HG02981 (cell line): ENCODE measurements around the gene VPS26C.
"Not testable (repeated sequence)": the region's sequence is repeated elsewhere in the genome, so short reads cannot be mapped to it uniquely, and the experiment has no call there.

Source experiments
- ATAC-seq: cut with Tn5 transposase; IDR thresholded peaks from one replicate; pipeline ENCODE4 v1.9.1; 2021; ENCODE audit warnings: mild to moderate bottlenecking, moderate library complexity; ENCODE audit not compliant: unreplicated experiment

The VPS26C gene

GRCh38 chr21:37231671-37232070 is 35.5 kb downstream of the VPS26C start:
- ATAC-seq, result no peak

- no peak for ATAC-seq
These were observed 35.9 kb downstream of the VPS26C start for GRCh38 chr21:37231249-37231645.

DNA sequence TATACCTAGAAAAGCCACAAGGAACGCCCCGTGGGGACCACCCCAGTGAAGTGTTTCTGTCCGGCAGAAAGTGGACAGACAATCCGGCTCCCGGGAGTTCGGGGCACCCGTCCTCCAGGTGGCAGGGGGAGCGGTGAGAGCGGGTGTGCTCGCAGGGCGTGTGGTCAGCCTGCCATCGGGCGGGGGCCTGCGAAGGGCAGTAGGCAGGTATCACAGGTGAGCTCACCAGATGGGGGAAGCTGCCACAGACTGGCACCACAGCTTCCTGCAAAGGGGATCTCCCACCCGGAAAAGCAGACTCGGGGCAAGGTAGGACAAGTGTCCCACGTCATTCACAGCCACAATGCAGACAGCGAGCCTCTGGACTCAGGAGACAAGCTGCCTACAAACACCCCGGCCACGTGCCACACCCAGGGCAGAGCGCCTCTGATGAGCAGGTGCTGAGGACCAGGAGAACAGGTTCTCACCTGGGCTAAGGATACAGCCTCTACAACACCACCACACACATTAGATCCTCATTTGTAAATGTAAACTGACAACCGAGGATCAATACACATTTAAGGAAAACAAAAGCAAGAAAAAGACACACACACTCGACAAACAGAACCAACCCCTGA is 36.4 kb downstream of the VPS26C start:
- no peak for ATAC-seq

- ATAC-seq, result no peak
These were observed 39.1 kb downstream of the VPS26C start for GRCh38 chr21:37228003-37228400.

- ATAC-seq, result no peak
These were observed 39.8 kb downstream of the VPS26C start for GRCh38 chr21:37227071-37228002.

DNA sequence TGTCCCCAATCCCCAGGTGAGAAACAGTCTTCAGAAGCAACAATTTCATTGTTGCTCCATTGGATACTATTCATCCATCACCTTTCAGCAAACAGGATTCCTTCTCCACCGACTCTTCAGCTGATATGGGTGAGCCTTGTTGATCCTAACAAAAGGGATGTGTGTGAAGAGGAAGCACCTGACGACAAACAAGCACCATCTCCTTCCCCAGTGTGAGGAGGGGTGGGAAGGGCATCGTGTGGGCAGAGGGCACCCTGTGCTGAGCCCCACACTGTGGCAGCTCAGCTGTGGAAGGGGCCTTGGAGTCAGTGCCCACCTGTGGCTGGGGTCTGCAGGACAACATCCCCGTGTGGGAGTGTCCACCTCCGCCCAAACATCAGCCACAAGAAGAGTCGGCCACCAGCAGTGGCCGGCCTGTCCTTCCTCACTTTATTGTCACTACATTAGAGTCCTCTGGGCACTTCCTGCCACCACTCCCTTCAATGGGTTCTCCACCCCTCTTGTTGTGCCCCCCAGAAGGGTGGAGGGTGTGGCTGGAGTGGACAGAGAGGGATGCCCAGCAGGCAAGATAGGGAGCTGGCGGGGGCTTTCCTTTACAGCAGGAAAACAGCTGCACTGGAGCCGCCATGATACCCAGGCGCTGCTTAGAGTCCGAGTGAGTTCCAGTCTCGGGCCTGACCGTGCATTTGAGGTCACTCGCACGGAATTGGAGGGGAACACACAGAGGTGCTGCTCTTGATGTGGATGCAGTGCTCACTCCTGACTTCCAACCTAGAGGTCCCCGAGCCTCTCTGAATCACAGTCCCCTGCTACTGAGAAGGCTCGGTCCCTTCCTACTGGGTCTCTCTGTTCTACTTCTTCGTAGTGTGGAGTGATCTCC is 40.9 kb downstream of the VPS26C start:
- ATAC-seq, result no peak

DNA sequence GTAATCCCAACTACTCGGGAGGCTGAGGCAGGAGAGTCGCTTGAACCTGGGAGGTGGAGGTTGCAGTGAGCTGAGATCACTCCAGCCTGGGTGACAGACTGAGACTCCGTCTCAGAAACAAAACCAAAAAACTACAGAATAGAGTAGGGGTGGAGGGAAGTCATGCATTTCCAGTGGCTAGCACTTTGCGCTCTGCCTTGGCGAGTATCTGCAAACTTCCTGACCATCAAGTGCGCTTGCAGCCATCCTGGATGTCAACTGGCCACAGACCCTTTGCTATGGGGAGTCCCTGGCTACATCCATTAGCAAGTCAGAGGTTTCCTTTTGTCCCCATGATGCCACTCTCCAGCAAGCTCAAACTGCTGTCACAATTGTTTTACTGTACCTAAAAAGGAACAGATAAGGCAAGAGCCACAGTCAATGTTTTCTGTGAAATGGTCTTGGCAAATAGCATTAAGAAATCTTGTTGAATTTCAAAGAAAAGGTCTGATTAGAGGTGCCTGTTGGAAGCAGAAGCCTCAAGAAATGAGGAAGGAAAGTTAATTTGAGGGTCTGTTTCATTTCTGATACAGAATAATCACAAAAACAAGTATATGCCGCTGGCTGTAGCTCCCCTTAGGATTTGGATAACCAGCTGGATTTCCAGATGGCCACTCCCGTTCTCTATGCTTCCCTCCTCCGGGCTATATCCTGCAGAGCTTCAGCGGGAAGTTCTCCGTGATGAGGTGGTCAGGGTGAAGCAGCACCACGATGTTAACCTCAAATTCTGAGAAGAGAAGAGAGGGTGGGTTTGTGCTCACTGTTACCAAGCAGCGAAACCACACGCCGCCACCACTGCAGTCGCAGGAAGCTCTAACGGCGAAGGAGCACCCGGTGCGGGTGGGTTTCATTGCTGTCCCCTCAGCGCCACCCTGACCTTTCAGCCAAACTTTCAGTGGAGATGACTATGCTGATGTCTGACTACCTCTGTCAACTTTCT is 42.0 kb downstream of the VPS26C start:
- ATAC-seq, result no peak

DNA sequence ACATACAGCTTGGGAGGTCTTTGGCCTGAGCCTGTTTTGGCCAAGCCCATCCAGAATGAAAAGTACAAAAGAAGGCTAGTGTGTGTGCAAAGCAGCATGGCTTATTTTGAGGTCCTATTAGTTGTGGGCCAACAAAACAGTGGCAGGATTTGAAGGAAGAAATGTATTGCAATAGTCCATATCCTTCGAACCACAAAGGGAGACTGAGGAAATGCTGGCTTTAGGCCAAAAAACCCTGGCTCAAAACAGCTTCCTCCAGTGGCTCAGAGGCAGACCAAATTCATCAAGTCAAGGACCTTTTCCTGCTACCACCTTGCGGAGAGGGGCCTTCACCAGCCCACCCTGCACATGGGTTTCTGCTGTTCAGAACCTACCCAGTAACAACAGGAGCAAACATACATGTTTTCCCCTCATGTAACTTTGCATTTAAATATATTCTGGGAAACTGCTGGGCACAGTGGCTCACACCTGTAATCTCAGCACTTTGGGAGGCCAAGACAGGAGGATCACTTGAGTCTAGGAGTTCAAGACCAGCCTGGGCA is 43.3 kb downstream of the VPS26C start:
- ATAC-seq, result no peak

DNA sequence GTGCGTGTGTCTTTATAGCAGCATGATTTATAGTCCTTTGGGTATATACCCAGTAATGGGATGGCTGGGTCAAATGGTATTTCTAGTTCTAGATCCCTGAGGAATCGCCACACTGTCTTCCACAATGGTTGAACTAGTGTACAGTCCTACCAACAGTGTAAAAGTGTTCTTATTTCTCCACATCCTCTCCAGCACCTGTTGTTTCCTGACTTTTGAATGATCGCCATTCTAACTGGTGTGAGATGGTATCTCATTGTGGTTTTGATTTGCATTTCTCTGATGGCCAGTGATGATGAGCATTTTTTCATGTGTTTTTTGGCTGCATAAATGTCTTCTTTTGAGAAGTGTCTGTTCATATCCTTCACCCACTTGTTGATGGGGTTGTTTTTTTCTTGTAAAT is 44.9 kb downstream of the VPS26C start:
- not testable (repeated sequence) for ATAC-seq

DNA sequence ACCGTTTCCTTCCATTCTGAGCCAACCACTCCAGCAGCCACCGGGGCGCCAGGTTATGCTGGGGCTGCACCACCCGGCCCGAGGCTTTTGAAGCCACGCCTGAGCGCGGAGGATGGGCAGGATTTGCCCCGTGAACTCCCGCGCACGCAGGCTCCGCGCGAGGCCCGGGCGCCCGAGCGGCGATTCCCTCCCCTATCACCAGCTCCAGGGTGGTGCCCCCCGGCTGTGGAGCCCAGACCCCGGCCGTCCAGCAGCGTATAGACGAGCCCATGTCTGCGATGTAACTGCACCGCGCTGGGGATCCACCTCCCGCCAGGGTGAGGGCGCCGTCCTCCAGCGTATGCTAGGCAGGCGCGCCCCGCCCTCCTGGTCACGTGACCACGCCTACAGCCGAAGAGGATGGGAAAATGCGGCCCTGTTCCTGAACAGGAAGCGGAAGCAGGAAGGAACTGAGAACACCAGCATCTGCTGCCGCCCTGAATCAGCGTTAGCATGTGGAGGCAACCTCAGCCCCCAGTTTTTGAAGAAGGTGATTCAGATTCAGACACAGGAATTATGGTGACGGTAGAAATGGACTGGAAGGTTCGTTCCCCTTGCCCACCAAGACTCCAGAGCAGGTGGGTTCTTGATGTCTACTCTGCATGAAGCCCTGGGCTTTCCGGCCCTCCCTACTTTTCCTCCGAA is 46.0 kb downstream of the VPS26C start:
- peak; percentile 69 for ATAC-seq

- ATAC-seq, result peak; percentile 29
These were observed 46.6 kb downstream of the VPS26C start for GRCh38 chr21:37220433-37220980.

DNA sequence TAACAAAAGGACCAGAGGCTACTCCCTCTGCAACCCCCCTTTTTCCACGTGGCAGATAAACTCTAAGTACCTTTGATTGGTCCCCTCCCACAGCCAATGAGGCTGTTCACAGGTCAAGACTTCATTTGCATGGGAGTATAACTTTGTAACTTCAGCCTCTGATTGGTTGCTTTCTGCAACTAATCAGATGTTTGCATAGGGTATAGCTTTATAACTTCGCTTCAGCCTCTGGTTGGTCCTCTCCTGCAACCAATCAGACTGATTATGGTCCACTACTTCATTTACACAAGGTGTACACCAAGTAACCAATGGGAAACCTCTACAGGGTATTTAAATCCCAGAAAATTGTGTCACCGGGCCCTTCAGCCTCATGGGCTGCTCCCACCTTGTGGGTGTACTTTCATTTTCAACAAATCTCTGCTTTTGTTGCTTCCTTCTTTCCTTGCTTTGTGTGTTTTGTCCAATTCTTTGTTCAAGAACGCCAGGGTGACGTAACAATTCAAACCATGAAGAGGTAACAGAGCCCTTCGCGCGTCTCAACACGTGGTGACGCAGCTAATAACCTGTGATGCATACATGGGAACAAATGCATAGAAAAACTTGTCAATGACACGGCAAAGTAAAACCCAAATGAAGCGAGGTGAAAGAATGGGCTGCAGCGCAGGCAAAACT is 47.2 kb downstream of the VPS26C start:
- no peak for ATAC-seq

GRCh38 chr21:37214952-37215351 is 52.2 kb downstream of the VPS26C start:
- no peak for ATAC-seq

GRCh38 chr21:37210799-37211198 is 56.3 kb downstream of the VPS26C start:
- ATAC-seq, result no peak

- no peak for ATAC-seq
These were observed 57.0 kb downstream of the VPS26C start for GRCh38 chr21:37210130-37210529.

DNA sequence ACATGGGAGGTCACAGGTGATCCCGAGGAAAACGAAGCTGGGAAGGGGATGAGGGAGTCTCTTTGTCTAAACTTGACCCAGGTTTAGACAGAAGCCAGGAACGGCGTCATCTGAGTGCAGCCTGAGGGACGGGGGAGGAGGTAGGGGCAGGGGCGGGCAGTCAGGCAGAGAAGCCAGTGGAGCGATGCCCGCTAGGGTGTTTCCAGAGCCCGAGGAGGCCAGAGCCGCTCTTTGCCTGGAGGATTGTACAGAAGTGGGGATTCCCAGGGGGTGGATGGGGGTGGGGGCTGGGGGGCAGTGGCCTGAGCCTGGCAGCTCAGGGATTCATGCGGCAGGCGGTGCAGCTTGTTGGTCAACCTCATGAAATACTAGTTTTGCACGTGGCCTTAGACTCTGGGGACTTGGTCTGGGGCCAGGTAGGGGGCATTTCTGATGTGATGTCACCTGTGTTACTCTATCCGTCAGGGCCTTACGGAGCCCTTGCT is 58.4 kb downstream of the VPS26C start:
- ATAC-seq, result peak; percentile 31

GRCh38 chr21:37208056-37208721 is 58.9 kb downstream of the VPS26C start:
- ATAC-seq, result peak; percentile 50
